ENCODE results near the gene MAP2K6. TPM values are rescaled to one million over a fixed set of nuclear protein-coding genes. Genes with fewer than 3 reads are reported as not detected.

MAP2K6 gene
- total RNA-seq, 2 experiments from 2014 or later: 14.0 to 14.6 TPM

GRCh38 chr17:69415431-69415830 lies 934 bp downstream of the MAP2K6 start:
- no peaks in the 10 kb centered on the region for H3K36me3 Mint-ChIP-seq (ENCODE audit: low read depth)
- TF ChIP-seq CTCF (IDR thresholded peaks at IDR 0.05): no peak
- POLR2A ChIA-PET: interaction anchor here (0.9 to 2.3 kb wide), 7 partner anchors 8 to 1168 kb away, joined by 3 to 38 read pairs (median 6); partner anchors contain the start of genes ABCA5 and AMZ2

GRCh38 chr17:69417545-69418483 lies 3.3 kb downstream of the MAP2K6 start:
- H3K27ac ChIP-seq (ENCODE audit: low read depth in 1 of 2, low read length in 2 of 2): no peak overlapping the region
- DNase-seq: no peak
- H3K27me3 Mint-ChIP-seq: no peaks in the 10 kb centered on the region
- H3K9me3 ChIP-seq (ENCODE audit: control insufficient read depth in 1 of 2, insufficient read depth in 1 of 2, low read length in 2 of 2): no peaks in the 10 kb centered on the region
- peak overlapping the region; percentile 31 for H3K4me3 Mint-ChIP-seq
- H3K4me3 ChIP-seq (ENCODE audit: low read length): no peak overlapping the region
- no peak overlapping the region for H3K27ac Mint-ChIP-seq
- no peaks in the 10 kb centered on the region for H3K9me3 Mint-ChIP-seq
- no peak for TF ChIP-seq CTCF (IDR thresholded peaks at IDR 0.05)
- H3K36me3 Mint-ChIP-seq (ENCODE audit: low read depth): peaks cover 6% of the 10 kb centered on the region
- POLR2A ChIA-PET: interaction anchor here (1.3 to 1.4 kb wide), 2 partner anchors 10 to 40 kb away, joined by 3 to 4 read pairs; no protein-coding TSS in a partner anchor
- no peak for ATAC-seq (ENCODE audit: poor library complexity)
- H3K36me3 ChIP-seq (ENCODE audit: insufficient read depth, low read length): no peaks in the 10 kb centered on the region
- no peaks in the 10 kb centered on the region for H3K27me3 ChIP-seq (ENCODE audit: control insufficient read depth in 1 of 2, insufficient read depth in 2 of 2, low read length in 2 of 2)
- peaks cover 24% of the 10 kb centered on the region for H3K4me1 ChIP-seq (ENCODE audit: insufficient read depth, low read length)
- CTCF ChIA-PET: no interaction called here
- H3K4me1 Mint-ChIP-seq (ENCODE audit: low read depth): peaks cover 16% of the 10 kb centered on the region
- intact Hi-C loops (cut with DNase I, micrococcal nuclease): no loop called here

More at GRCh38 chr17:69415431-69415830, 934 bp downstream of the MAP2K6 start:
- Mint-ChIP-seq H3K27ac (no peak overlapping the region), H3K9me3 (no peaks in the 10 kb centered on the region), H3K27me3 (no peaks in the 10 kb centered on the region), H3K4me3 (no peak overlapping the region), H3K4me1 (ENCODE audit: low read depth) (peaks cover 1% of the 10 kb centered on the region)
- H3K9me3 ChIP-seq (ENCODE audit: control insufficient read depth in 1 of 2, insufficient read depth in 1 of 2, low read length in 2 of 2): no peaks in the 10 kb centered on the region
- DNase-seq: no peak
- H3K4me1 ChIP-seq (ENCODE audit: insufficient read depth, low read length): peaks cover 16% of the 10 kb centered on the region
- no peak for ATAC-seq (ENCODE audit: poor library complexity)
- H3K36me3 ChIP-seq (ENCODE audit: insufficient read depth, low read length): no peaks in the 10 kb centered on the region
- intact Hi-C loops (cut with DNase I, micrococcal nuclease): loop anchor here in 1 of 2 experiments (1.0 kb wide), 1 partner anchor 88 kb away; the partner anchor contains the start of gene ABCA5
- H3K27me3 ChIP-seq (ENCODE audit: control insufficient read depth in 1 of 2, insufficient read depth in 2 of 2, low read length in 2 of 2): no peaks in the 10 kb centered on the region
- H3K4me3 ChIP-seq (ENCODE audit: low read length): peak overlapping the region; percentile 79
- CTCF ChIA-PET: interaction anchor here (2.1 kb wide), 1 partner anchor 21 kb away, joined by 6 read pairs; no protein-coding TSS in a partner anchor
- peak overlapping the region in 1 of 2 donors; percentile 40 for H3K27ac ChIP-seq (ENCODE audit: low read depth in 1 of 2, low read length in 2 of 2)

GRCh38 chr17:69418535-69418934 lies 4.0 kb downstream of the MAP2K6 start:
- Mint-ChIP-seq H3K27ac (no peak overlapping the region), H3K4me1 (ENCODE audit: low read depth) (peaks cover 23% of the 10 kb centered on the region), H3K36me3 (ENCODE audit: low read depth) (peaks cover 11% of the 10 kb centered on the region), H3K27me3 (no peaks in the 10 kb centered on the region), H3K9me3 (no peaks in the 10 kb centered on the region), H3K4me3 (peak overlapping the region; percentile 30)
- no peak overlapping the region for H3K27ac ChIP-seq (ENCODE audit: low read depth in 1 of 2, low read length in 2 of 2)
- CTCF ChIA-PET: no interaction called here
- no peak overlapping the region for H3K4me3 ChIP-seq (ENCODE audit: low read length)
- H3K4me1 ChIP-seq (ENCODE audit: insufficient read depth, low read length): peaks cover 31% of the 10 kb centered on the region
- TF ChIP-seq CTCF (IDR thresholded peaks at IDR 0.05): no peak
- no peaks in the 10 kb centered on the region for H3K9me3 ChIP-seq (ENCODE audit: control insufficient read depth in 1 of 2, insufficient read depth in 1 of 2, low read length in 2 of 2)
- intact Hi-C loops (cut with DNase I, micrococcal nuclease): no loop called here
- no peak for ATAC-seq (ENCODE audit: poor library complexity)
- no peak for DNase-seq
- no peaks in the 10 kb centered on the region for H3K36me3 ChIP-seq (ENCODE audit: insufficient read depth, low read length)
- POLR2A ChIA-PET: interaction anchor here (1.3 to 1.4 kb wide), 2 partner anchors 10 to 39 kb away, joined by 3 to 4 read pairs; no protein-coding TSS in a partner anchor
- H3K27me3 ChIP-seq (ENCODE audit: control insufficient read depth in 1 of 2, insufficient read depth in 2 of 2, low read length in 2 of 2): no peaks in the 10 kb centered on the region

All from CD4-positive, alpha-beta T cell (primary cell).